Fibroblast of lung (primary cell): Measurements from ENCODE around the gene CEP70. TPM values are rescaled to one million over a fixed set of nuclear protein-coding genes. Genes with fewer than 3 reads are reported as not detected.

Experiments used
- DNase-seq, 2 donors: peaks; one replicate each; pipeline versions ENCODE4 v3.0.0 to v3.0.0-alpha.2; 2010; ENCODE audit warnings: low read depth in 2 of 2
- H2AFZ ChIP-seq: 2 replicates; pipeline ENCODE4 v1.5.1; 2012; ENCODE audit warnings: low read length, control low read depth, inconsistent platforms
- H3K27ac ChIP-seq: 2 replicates; pipeline ENCODE4 v1.5.1; 2011; ENCODE audit warnings: low read length, control low read depth; ENCODE audit not compliant: insufficient read depth
- H3K27me3 ChIP-seq: 2 replicates; pipeline ENCODE4 v1.5.1; 2011; ENCODE audit warnings: mild to moderate bottlenecking, low read length; ENCODE audit not compliant: control insufficient read depth, insufficient read depth
- H3K36me3 ChIP-seq: 2 replicates; pipeline ENCODE4 v1.5.1; 2011; ENCODE audit warnings: low read length; ENCODE audit not compliant: control insufficient read depth, insufficient read depth
- H3K4me1 ChIP-seq: 2 replicates; pipeline ENCODE4 v1.5.1; 2011; ENCODE audit warnings: low read length; ENCODE audit not compliant: control insufficient read depth, insufficient read depth; ENCODE audit errors: extremely low read depth
- H3K4me2 ChIP-seq: 2 replicates; pipeline ENCODE4 v1.5.1; 2011; ENCODE audit warnings: low read length, control low read depth; ENCODE audit not compliant: insufficient read depth; ENCODE audit errors: extremely low read depth
- H3K4me3 ChIP-seq, 4 experiments: fragments of 200-600 bp in 1 of 4; sonication (generic) in 1 of 4; replicated peaks in 1 of 4; 2 replicates each; pipeline ENCODE4 v1.5.1; 2011 to 2016; ENCODE audit warnings: low read length in 4 of 4, low read depth in 3 of 4, mild to moderate bottlenecking in 3 of 4, control low read depth in 2 of 4, inconsistent platforms in 1 of 4, mixed read lengths in 1 of 4; ENCODE audit not compliant: insufficient read depth in 1 of 4; ENCODE audit errors: control extremely low read depth in 1 of 4
- H3K79me2 ChIP-seq: 2 replicates; pipeline ENCODE4 v1.5.1; 2012; ENCODE audit warnings: mild to moderate bottlenecking, low read length, inconsistent platforms; ENCODE audit not compliant: control insufficient read depth, insufficient read depth
- H3K9ac ChIP-seq: 2 replicates; pipeline ENCODE4 v1.5.1; 2011; ENCODE audit warnings: mild to moderate bottlenecking, low read length, control low read depth; ENCODE audit not compliant: insufficient read depth
- H3K9me3 ChIP-seq: 2 replicates; pipeline ENCODE4 v1.5.1; 2012; ENCODE audit warnings: low read depth, low read length; ENCODE audit not compliant: control insufficient read depth, insufficient read depth
- H4K20me1 ChIP-seq: 2 replicates; pipeline ENCODE4 v1.5.1; 2011; ENCODE audit warnings: low read length; ENCODE audit not compliant: control insufficient read depth, insufficient read depth; ENCODE audit errors: extremely low read depth
- EZH2 ChIP-seq: IDR thresholded peaks from 2 replicates; pipeline ENCODE4 v1.5.1; 2012; ENCODE audit warnings: low read length, control low read depth, mild to moderate bottlenecking; ENCODE audit errors: missing control alignments
- polyA plus RNA-seq, 2 donors: library from polyadenylated mRNA; depleted of rRNA in 1 of 2; stranded (reverse) in 1 of 2; unstranded in 1 of 2; fragments of >200 nt; gene quantifications; 2 replicates each; pipeline ENCODE4 v1.2.1, GENCODE V29; 2011 to 2012; ENCODE audit warnings: missing spikeins in 1 of 2
- total RNA-seq: library from RNA; depleted of rRNA; stranded (reverse); fragments of >200 nt; gene quantifications from 2 replicates; pipeline ENCODE4 v1.2.1, GENCODE V29; 2014
- TF ChIP-seq, protein P1 (sequence below), 2 donors: IDR thresholded peaks in 1 of 2; conservative IDR thresholded peaks in 1 of 2; 1 replicate in 1 of 2; 2 replicates in 1 of 2; pipeline ENCODE4 v1.5.1; 2011 to 2012; ENCODE audit warnings: low read length in 2 of 2, control low read depth in 1 of 2, inconsistent platforms in 1 of 2, low read depth in 1 of 2, mild to moderate bottlenecking in 1 of 2

CEP70 gene
- total and polyA plus RNA-seq, 2 donors (not counting 1 experiment from before 2014, with no cell fraction given) = 11.0 to 47.9 TPM

DNA sequence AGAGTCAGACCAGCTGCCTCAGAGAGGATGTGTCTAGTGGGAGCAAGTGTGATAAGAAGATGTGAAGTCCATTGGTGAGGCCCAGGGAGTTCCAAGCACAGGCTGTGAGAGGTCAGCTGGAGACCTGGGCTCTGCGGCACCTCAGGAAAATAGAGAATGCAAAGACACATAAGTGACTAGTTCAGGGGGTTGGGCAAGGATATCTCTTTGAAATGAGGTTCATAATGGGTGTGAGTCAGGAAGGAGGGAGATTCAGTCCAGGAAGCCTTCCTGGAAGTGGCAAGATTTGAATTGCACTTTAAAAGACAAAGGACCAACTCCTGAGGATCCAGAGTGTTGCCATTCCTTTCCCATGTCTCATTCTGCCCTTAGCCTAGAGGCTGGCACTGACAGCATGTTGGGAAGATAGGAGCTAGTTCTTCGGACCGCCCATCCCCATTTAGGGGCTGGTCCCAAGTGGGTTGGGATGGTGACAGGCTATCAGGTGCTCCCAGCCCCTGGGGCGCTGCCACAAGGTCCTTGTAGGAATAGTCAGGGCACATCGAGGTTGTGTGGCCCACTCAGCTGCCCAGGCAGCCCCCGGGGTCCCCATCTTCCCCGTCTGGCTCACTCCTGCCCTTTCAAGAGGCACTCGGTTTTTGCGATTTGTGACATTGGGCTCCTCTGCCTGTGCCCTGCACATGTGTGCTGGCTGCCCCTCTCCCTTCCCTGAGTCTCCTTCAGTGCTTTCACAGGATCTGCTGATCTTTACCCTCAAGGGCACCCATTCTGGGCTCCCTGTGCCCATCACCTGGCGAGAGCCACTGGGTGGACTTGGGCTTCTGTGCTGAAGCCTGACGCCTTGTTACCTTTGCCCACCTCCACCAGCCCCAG is 136.0 kb downstream of the CEP70 start:
- H3K9me3 ChIP-seq = no peaks in the 10 kb centered on the region
- DNase-seq = no peak
- H3K4me1 ChIP-seq = no peaks in the 10 kb centered on the region
- no peak overlapping the region for H2AFZ ChIP-seq
- H3K27ac ChIP-seq = no peak overlapping the region
- H3K27me3 ChIP-seq = peaks cover 7% of the 10 kb centered on the region
- H3K79me2 ChIP-seq = no peaks in the 10 kb centered on the region
- no peak overlapping the region for H3K4me3 ChIP-seq
- H4K20me1 ChIP-seq = no peaks in the 10 kb centered on the region
- no peaks in the 10 kb centered on the region for H3K36me3 ChIP-seq
- no peak overlapping the region for H3K4me2 ChIP-seq
- H3K9ac ChIP-seq = no peak overlapping the region
- TF ChIP-seq, protein P1, sequence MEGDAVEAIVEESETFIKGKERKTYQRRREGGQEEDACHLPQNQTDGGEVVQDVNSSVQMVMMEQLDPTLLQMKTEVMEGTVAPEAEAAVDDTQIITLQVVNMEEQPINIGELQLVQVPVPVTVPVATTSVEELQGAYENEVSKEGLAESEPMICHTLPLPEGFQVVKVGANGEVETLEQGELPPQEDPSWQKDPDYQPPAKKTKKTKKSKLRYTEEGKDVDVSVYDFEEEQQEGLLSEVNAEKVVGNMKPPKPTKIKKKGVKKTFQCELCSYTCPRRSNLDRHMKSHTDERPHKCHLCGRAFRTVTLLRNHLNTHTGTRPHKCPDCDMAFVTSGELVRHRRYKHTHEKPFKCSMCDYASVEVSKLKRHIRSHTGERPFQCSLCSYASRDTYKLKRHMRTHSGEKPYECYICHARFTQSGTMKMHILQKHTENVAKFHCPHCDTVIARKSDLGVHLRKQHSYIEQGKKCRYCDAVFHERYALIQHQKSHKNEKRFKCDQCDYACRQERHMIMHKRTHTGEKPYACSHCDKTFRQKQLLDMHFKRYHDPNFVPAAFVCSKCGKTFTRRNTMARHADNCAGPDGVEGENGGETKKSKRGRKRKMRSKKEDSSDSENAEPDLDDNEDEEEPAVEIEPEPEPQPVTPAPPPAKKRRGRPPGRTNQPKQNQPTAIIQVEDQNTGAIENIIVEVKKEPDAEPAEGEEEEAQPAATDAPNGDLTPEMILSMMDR (conservative IDR thresholded peaks at IDR 0.05 in 1 of 2, IDR thresholded peaks at IDR 0.05 in 1 of 2; ENCODE audit: low read depth in 1 of 2, low read length in 2 of 2) = no peak
- TF ChIP-seq EZH2 = no peak

DNA sequence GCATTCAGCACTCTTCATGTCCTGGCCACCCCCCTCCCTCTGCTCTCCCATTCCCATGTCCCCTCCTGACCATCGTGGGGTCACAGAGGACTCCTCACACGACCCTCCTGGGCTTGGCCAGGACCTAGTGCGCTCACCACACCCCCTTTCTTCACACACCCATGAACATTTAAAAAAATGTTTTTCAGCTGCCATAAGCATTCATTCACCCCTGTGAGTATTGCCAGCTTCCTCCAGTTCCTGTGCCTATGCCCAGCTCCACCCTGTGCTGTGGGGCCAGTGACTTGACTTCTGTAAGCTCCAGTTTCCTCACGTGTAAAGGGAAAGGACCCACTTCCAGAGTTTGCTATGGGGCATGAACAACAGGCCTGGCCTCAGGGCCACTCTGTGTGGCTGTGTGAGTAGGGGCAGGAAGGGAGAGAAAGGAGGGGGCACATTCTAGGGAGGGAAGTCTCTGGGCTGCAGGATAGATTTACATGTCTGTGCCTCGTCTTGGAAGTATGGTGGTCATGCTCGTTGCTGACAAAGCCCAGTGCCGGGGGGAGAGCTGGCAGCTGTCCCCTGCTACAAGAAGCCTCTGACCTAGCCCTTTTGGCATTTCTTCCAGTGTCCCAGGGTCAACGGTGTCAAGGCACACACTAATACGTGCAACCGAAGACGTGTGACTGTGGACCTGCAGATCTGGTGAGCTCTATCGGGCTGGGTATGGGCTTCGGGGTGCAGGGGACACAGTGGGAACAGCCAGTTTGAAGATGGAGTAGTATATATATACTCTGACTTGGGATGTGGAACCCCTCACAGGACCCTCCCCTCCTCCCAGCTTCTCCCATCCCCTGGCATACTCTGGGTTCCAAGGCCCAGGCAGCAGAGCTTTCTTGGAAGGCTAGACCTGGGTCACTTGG is 136.8 kb downstream of the CEP70 start:
- H3K79me2 ChIP-seq = no peaks in the 10 kb centered on the region
- H3K9ac ChIP-seq = no peak overlapping the region
- H3K9me3 ChIP-seq = no peaks in the 10 kb centered on the region
- no peak for DNase-seq
- H3K4me3 ChIP-seq = no peak overlapping the region
- H3K36me3 ChIP-seq = no peaks in the 10 kb centered on the region
- no peak overlapping the region for H3K27ac ChIP-seq
- no peak for TF ChIP-seq EZH2
- TF ChIP-seq, protein P1 (conservative IDR thresholded peaks at IDR 0.05 in 1 of 2, IDR thresholded peaks at IDR 0.05 in 1 of 2; ENCODE audit: low read depth in 1 of 2, low read length in 2 of 2) = no peak
- peaks cover 7% of the 10 kb centered on the region for H3K27me3 ChIP-seq
- no peak overlapping the region for H3K4me2 ChIP-seq
- H4K20me1 ChIP-seq = no peaks in the 10 kb centered on the region
- H2AFZ ChIP-seq = no peak overlapping the region
- H3K4me1 ChIP-seq = no peaks in the 10 kb centered on the region
